ENCODE measurements around the gene RIPOR3. TPM values are rescaled to one million over a fixed set of nuclear protein-coding genes. Genes with fewer than 3 reads are reported as not detected.
A peak's percentile ranks its signal among the peaks of the same experiment; 100 is the strongest.

RIPOR3 gene
- total RNA-seq, 2 donors from 2014 or later: 0.46 to 1.4 TPM

- 74 to 79% methylated on average over 8 to 9 of the region's 9 CpGs for WGBS, 2 experiments (ENCODE audit: insufficient coverage in 1 of 2, insufficient read length in 1 of 2)
- H3K4me1 ChIP-seq (ENCODE audit: control insufficient read depth, insufficient read depth, low read length): no peaks in the 10 kb centered on the region
- no peaks in the 10 kb centered on the region for H3K9me3 ChIP-seq (ENCODE audit: control insufficient read depth, low read length)
- H3K36me3 ChIP-seq (ENCODE audit: control insufficient read depth, insufficient read depth, low read length): no peaks in the 10 kb centered on the region
- Mint-ChIP-seq H3K4me3 (no peak overlapping the region), H3K9me3 (no peaks in the 10 kb centered on the region), H3K27me3 (ENCODE audit: insufficient read depth) (peaks cover 19% of the 10 kb centered on the region), H3K27ac (no peak overlapping the region), H3K4me1 (peaks cover 25% of the 10 kb centered on the region), H3K36me3 (ENCODE audit: low read depth) (no peaks in the 10 kb centered on the region)
- no peak overlapping the region for H3K9ac ChIP-seq (ENCODE audit: extremely low read depth, low read length, poor library complexity, severe bottlenecking)
- H3K4me3 ChIP-seq (ENCODE audit: low read length): no peak overlapping the region
- TF ChIP-seq CTCF (conservative IDR thresholded peaks at IDR 0.05): no peak
- peaks cover 22% of the 10 kb centered on the region for H3K27me3 ChIP-seq (ENCODE audit: control insufficient read depth, insufficient read depth, low read length, poor library complexity, severe bottlenecking)
- peak; percentile 56 for DNase-seq
- no peak overlapping the region for H3K27ac ChIP-seq (ENCODE audit: low read depth, low read length)
These were observed 4.0 kb upstream of the RIPOR3 start for GRCh38 chr20:50695135-50695872.

- Mint-ChIP-seq H3K9me3 (no peaks in the 10 kb centered on the region), H3K4me1 (peaks cover 26% of the 10 kb centered on the region), H3K27ac (no peak overlapping the region), H3K4me3 (no peak overlapping the region), H3K36me3 (ENCODE audit: low read depth) (no peaks in the 10 kb centered on the region), H3K27me3 (ENCODE audit: insufficient read depth) (peaks cover 22% of the 10 kb centered on the region)
- 94% methylated on average over 2 to 7 of the region's 9 CpGs for WGBS, 2 experiments (ENCODE audit: insufficient coverage in 1 of 2, insufficient read length in 1 of 2)
- Histone ChIP-seq H3K27ac (ENCODE audit: low read depth, low read length) (no peak overlapping the region), H3K27me3 (ENCODE audit: control insufficient read depth, insufficient read depth, low read length, poor library complexity, severe bottlenecking) (peaks cover 30% of the 10 kb centered on the region), H3K4me1 (ENCODE audit: control insufficient read depth, insufficient read depth, low read length) (no peaks in the 10 kb centered on the region), H3K9ac (ENCODE audit: extremely low read depth, low read length, poor library complexity, severe bottlenecking) (no peak overlapping the region), H3K4me3 (ENCODE audit: low read length) (no peak overlapping the region), H3K36me3 (ENCODE audit: control insufficient read depth, insufficient read depth, low read length) (no peaks in the 10 kb centered on the region), H3K9me3 (ENCODE audit: control insufficient read depth, low read length) (no peaks in the 10 kb centered on the region)
- no peak for DNase-seq
- TF ChIP-seq CTCF (conservative IDR thresholded peaks at IDR 0.05): no peak
These were observed 3.2 kb upstream of the RIPOR3 start for GRCh38 chr20:50694379-50695134.

GRCh38 chr20:50693001-50693400, 1.7 kb upstream of the RIPOR3 start:
- no peak for TF ChIP-seq CTCF (conservative IDR thresholded peaks at IDR 0.05)
- Mint-ChIP-seq H3K4me1 (peaks cover 23% of the 10 kb centered on the region), H3K27ac (no peak overlapping the region), H3K9me3 (no peaks in the 10 kb centered on the region), H3K27me3 (ENCODE audit: insufficient read depth) (peaks cover 22% of the 10 kb centered on the region), H3K4me3 (no peak overlapping the region), H3K36me3 (ENCODE audit: low read depth) (no peaks in the 10 kb centered on the region)
- DNase-seq: no peak
- no peak overlapping the region for H3K27ac ChIP-seq (ENCODE audit: low read depth, low read length)
- no peaks in the 10 kb centered on the region for H3K36me3 ChIP-seq (ENCODE audit: control insufficient read depth, insufficient read depth, low read length)
- no peak overlapping the region for H3K9ac ChIP-seq (ENCODE audit: extremely low read depth, low read length, poor library complexity, severe bottlenecking)
- H3K9me3 ChIP-seq (ENCODE audit: control insufficient read depth, low read length): no peaks in the 10 kb centered on the region
- no peaks in the 10 kb centered on the region for H3K4me1 ChIP-seq (ENCODE audit: control insufficient read depth, insufficient read depth, low read length)
- peaks cover 30% of the 10 kb centered on the region for H3K27me3 ChIP-seq (ENCODE audit: control insufficient read depth, insufficient read depth, low read length, poor library complexity, severe bottlenecking)
- no peak overlapping the region for H3K4me3 ChIP-seq (ENCODE audit: low read length)
- WGBS, 2 experiments (ENCODE audit: insufficient coverage in 1 of 2, insufficient read length in 1 of 2): 88% methylated on average over 1 of the region's 1 CpG; no CpG with 5 or more reads in 1 of the 2 experiments
